Sciatic nerve (tissue), 2 donors: ENCODE results near the gene CLIC2. TPM values are rescaled to one million over a fixed set of nuclear protein-coding genes. Genes with fewer than 3 reads are reported as not detected.

ENCODE experiments used
- ATAC-seq: fragments of 200-7000 bp; cut with Tn5 transposase; one replicate; pipeline ENCODE4 v1.9.1; 2020; ENCODE audit warnings: mild to moderate bottlenecking, moderate library complexity
- DNase-seq: peaks from one replicate; pipeline ENCODE4 v3.0.0-alpha.2; 2020; ENCODE audit warnings: low spot score
- intact Hi-C: fragments of 100-400 bp; cut with DNase I; formaldehyde crosslinking; loops from one replicate; pipeline ENCODE4 v1.14.2; 2022
- microRNA-seq: library from miRNA; unstranded; fragments of <30 nt; microRNA quantifications from one replicate; pipeline ENCODE4 v1.2.0, GENCODE V29; 2020
- total RNA-seq: library from RNA; stranded (reverse); fragmentation: NEBNext Ultra II Directional; extraction: Animal tissue kit (Norgen Biotek cat#: 25700); gene quantifications from one replicate; pipeline ENCODE4 v1.2.1, GENCODE V29; 2021
- donor health status: DM: no; HTN: no; CAD: no.
- donor health status: DM: no; HTN: no; CAD: no.

Gene CLIC2
- total RNA-seq, 1 donor from 2014 or later = 25.3 TPM

DNA sequence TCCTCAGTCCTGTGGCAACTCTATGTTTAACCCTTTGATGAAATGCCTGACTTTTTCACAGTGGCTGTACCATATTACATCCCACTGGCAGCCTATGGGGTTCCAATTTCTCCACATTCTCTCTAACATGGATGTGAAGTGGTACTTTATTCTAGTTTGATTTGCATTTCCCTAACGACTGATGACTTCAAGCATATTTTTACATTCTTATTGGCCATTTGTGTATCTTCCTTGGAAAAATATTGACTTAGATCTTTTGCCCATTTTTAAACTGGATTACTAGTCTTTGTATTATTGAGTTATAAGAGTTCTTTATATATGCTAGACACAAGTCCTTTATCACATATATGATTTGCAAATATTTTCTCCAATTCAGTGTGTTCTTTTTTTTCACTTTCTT is 68.0 kb downstream of the CLIC2 start:
- intact Hi-C loops = no loop called here
- DNase-seq = no peak
- no peak for ATAC-seq

- DNase-seq (peak; percentile 57), ATAC-seq (peak; percentile 62)
- intact Hi-C loops = no loop called here
Measured at GRCh38 chrX:155263854-155264628, 70.4 kb downstream of the CLIC2 start, which contains the start of gene RAB39B. Gene RAB39B (minus strand): TSS chrX:155264491. CDS start chrX:155264288, 203 bp downstream.

DNA sequence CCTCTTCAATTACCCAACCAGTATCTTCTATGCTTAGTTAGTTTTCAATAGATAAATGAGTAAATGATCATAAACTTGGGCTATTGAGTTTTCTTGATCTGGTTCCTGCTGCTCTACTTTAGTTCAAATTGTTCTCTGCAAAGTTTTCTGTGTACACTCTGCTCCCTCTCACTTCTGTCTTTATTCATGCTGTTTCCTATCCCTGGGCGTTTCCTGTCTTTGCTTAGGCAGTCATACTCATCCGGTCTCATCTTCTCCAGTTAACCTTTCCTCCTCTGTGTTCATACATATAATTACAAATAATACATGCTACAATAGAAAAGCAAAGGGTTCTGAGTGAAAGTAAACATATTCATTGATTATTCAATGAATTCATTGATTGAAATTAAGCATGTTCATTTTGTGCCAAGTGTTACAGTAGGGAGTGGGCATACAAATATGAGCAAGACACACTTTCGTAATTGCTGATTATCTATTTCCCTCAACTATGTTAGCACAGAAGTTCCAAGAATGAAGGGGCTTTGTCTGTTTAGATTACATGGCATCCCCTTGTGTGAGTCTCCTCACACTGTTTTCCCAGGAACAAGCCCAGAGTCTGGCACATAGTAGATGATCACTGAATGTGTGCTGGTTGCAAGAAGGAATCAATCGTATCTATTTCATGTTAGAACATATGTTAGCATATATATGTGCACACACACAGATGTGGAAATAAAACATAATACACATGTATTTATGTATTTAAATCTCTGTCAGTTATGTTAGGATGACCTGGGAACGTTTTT is 71.3 kb downstream of the CLIC2 start:
- ATAC-seq (no peak), DNase-seq (no peak)
- intact Hi-C loops = no loop called here

DNA sequence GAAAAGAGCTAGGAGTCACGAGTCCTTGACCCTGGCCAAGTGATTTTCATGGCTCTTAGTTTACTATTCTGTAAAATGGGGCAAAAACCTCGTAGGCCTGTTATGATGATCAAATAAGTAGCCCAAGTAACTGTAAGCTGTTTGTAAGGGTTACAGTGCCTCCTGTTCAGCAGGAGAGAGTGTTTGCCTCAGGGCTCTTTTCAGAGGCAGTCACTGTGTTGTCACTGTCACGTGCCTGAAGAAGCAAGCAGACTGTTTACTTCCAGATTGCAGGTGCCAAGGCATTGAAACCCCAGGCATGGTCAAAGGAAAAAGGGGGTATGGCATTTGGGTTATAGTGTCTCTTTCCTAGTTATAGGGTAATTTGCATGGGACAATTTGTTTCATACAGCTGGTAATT is 74.7 kb downstream of the CLIC2 start:
- intact Hi-C loops = no loop called here
- DNase-seq (no peak), ATAC-seq (no peak)

GRCh38 chrX:155251391-155251790 is 83.0 kb downstream of the CLIC2 start:
- no peak for ATAC-seq
- intact Hi-C loops = no loop called here
- DNase-seq = no peak

DNA sequence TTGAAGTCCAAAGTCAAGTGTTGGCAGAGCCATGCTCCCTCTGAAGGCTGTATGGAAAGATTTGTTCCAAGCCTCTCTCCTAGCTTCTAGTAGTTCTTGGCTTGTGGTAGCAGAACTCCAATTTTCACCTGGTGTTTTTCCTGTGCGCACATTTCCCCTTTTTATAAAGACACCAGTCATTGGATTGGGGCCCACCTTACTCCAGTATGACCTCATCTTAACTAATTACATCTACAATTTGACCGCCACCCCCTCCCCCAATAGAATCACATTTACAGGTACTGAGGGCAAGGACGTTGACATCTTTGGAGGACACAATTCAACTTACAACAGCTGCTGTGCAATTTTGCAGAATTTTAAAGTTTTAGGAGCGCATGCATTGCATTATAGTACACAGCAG is 86.9 kb downstream of the CLIC2 start:
- intact Hi-C loops = no loop called here
- ATAC-seq (no peak), DNase-seq (no peak)

- no peak for DNase-seq
- intact Hi-C loops = no loop called here
Measured at GRCh38 chrX:155246748-155247147, 87.7 kb downstream of the CLIC2 start.

DNA sequence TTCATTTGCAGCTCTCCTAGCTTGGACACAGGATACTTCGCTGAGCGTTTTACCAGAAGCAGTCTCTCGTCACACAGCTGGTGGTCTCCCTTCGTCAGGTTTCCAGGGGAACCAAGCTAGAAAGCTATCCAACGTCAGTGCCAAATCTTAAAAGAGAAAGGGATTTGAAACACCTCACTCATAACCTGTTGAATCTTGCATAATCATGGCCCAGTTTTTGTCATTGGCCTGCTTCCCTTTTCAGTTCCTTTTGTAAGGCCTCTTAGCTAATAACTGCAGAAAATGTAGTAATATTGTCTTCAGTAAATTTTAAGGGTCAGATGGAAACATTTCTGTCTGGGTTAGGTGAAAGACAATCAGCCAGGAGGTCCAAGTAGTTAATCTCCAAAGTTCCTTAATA is 92.1 kb downstream of the CLIC2 start:
- no peak for ATAC-seq
- intact Hi-C loops = no loop called here

More at GRCh38 chrX:155246748-155247147, 87.7 kb downstream of the CLIC2 start:
- no peak for ATAC-seq

GRCh38 chrX:155237719-155238118 is 96.7 kb downstream of the CLIC2 start:
- DNase-seq (no peak), ATAC-seq (no peak)
- intact Hi-C loops = no loop called here

More for the DNA sequence above, 92.1 kb downstream of the CLIC2 start:
- no peak for DNase-seq

GRCh38 chrX:155235891-155236290 is 98.5 kb downstream of the CLIC2 start:
- DNase-seq (no peak), ATAC-seq (no peak)
- intact Hi-C loops = no loop called here

- intact Hi-C loops = no loop called here
- ATAC-seq = no peak
- DNase-seq = no peak
Measured at GRCh38 chrX:155231163-155231562, 103.3 kb downstream of the CLIC2 start.

Small RNA genes lying within 50 kb of the gene (microRNA-seq; reads per million reads assigned to microRNA genes)
- not detected for gene MIR1184-2

Other genes with a start within 250 kb of the CLIC2 start
- gene VBP1, start 118.2 kb downstream of the CLIC2 start, total RNA-seq = 30.9 TPM
- gene RAB39B, start 70.1 kb downstream of the CLIC2 start, total RNA-seq = 0.58 TPM
- not detected for gene F8A2, start 47.5 kb upstream of the CLIC2 start, total RNA-seq
- not detected for gene F8A3, start 124.0 kb upstream of the CLIC2 start, total RNA-seq